A673 (cell line): ENCODE data around the gene SRSF5. TPM values are rescaled to one million over a fixed set of nuclear protein-coding genes. Genes with fewer than 3 reads are reported as not detected.

ENCODE experiments used
- BruUV-seq: library from RNA; stranded (reverse); fragments of 400-500 nt; replicated peaks from 2 replicates; lab custom pipeline; 2021; lab: Mats Ljungman, UMichigan
- CTCF ChIA-PET: fragments of 300-600 bp; sonication (Branson Sonifier 250); formaldehyde crosslinking; loops from one replicate; lab custom pipeline; 2022; ENCODE audit warnings: antibody characterized with exemption; lab: Charles Lee
- POLR2A ChIA-PET: fragments of 300-600 bp; sonication (Branson Sonifier 250); formaldehyde crosslinking; loops from one replicate; lab custom pipeline; 2022; ENCODE audit warnings: antibody characterized with exemption; ENCODE audit not compliant: low non-redundant PET; lab: Charles Lee
- DNase-seq: peaks from one replicate; pipeline ENCODE4 v3.0.0-alpha.2; 2015; ENCODE audit warnings: low spot score
- H3K27ac ChIP-seq: fragments of 200-600 bp; sonication (generic); 2 replicates; pipeline ENCODE4 v1.5.1; 2016; ENCODE audit warnings: mixed run types, low read depth, mild to moderate bottlenecking, mixed read lengths, antibody characterized with exemption, low read length; ENCODE audit not compliant: poor library complexity, severe bottlenecking
- H3K27me3 ChIP-seq: fragments of 200-600 bp; sonication (generic); replicated peaks from 2 replicates; pipeline ENCODE4 v1.6.1; 2017; ENCODE audit warnings: mixed run types, low read depth, mild to moderate bottlenecking, mixed read lengths, antibody characterized with exemption, low read length; ENCODE audit not compliant: insufficient read depth, poor library complexity
- H3K36me3 ChIP-seq: fragments of 200-600 bp; sonication (generic); 2 replicates; pipeline ENCODE4 v1.6.1; 2016; ENCODE audit warnings: mixed run types, mild to moderate bottlenecking, mixed read lengths, antibody characterized with exemption, low read length; ENCODE audit not compliant: insufficient read depth, poor library complexity, severe bottlenecking
- H3K4me1 ChIP-seq: fragments of 200-600 bp; sonication (generic); 2 replicates; pipeline ENCODE4 v1.6.1; 2017; ENCODE audit warnings: mixed run types, mild to moderate bottlenecking, mixed read lengths, antibody characterized with exemption, low read length; ENCODE audit not compliant: insufficient read depth, poor library complexity, severe bottlenecking
- H3K4me3 ChIP-seq: fragments of 200-600 bp; sonication (generic); 2 replicates; pipeline ENCODE4 v1.5.1; 2016; ENCODE audit warnings: low read depth, mixed run types, mild to moderate bottlenecking, mixed read lengths, low read length; ENCODE audit not compliant: poor library complexity, severe bottlenecking
- H3K9me3 ChIP-seq: fragments of 200-600 bp; sonication (generic); 2 replicates; pipeline ENCODE4 v1.6.1; 2016; ENCODE audit warnings: mixed run types, low read depth, mild to moderate bottlenecking, mixed read lengths, antibody characterized with exemption, low read length; ENCODE audit not compliant: poor library complexity, severe bottlenecking
- CTCF ChIP-seq: fragments of 300-800, 200-600 bp; sonication (generic); conservative IDR thresholded peaks from 2 replicates; pipeline ENCODE4 v1.5.1; 2017; ENCODE audit warnings: low read depth, mild to moderate bottlenecking, antibody characterized with exemption, low read length, moderate library complexity, mixed read lengths
- EZH2 ChIP-seq: fragments of 200-600 bp; sonication (generic); IDR thresholded peaks from 2 replicates; pipeline ENCODE4 v1.6.1; 2017; ENCODE audit warnings: borderline replicate concordance, low read depth, mild to moderate bottlenecking, mixed read lengths, antibody characterized with exemption, low read length; ENCODE audit not compliant: poor library complexity, severe bottlenecking
- intact Hi-C: fragments of 100-400 bp; cut with micrococcal nuclease; formaldehyde crosslinking; loops from one replicate; pipeline ENCODE4 v1.10.0; 2022; ENCODE audit not compliant: unreplicated experiment
- total RNA-seq: library from RNA; stranded (reverse); gene quantifications from 2 replicates; pipeline ENCODE4 v1.2.3, GENCODE V29; 2021

SRSF5 gene
- total RNA-seq, 1 experiment from 2014 or later: 324 TPM

- no peak for TF ChIP-seq CTCF
- TF ChIP-seq EZH2: no peak
- Histone ChIP-seq H3K27ac (no peak overlapping the region), H3K4me1 (peaks cover 2% of the 10 kb centered on the region), H3K9me3 (no peaks in the 10 kb centered on the region), H3K27me3 (no peaks in the 10 kb centered on the region), H3K4me3 (no peak overlapping the region), H3K36me3 (peaks cover 80% of the 10 kb centered on the region)
- DNase-seq: no peak
- POLR2A ChIA-PET: no interaction called here
- intact Hi-C loops: no loop called here
- CTCF ChIA-PET: no interaction called here
- BruUV-seq: no TSS peak
Measured at GRCh38 chr14:69775012-69775411, 8.1 kb downstream of the SRSF5 start.

- TF ChIP-seq CTCF: no peak
- TF ChIP-seq EZH2: no peak
- Histone ChIP-seq H3K27ac (no peak overlapping the region), H3K9me3 (no peaks in the 10 kb centered on the region), H3K27me3 (no peaks in the 10 kb centered on the region), H3K4me3 (no peak overlapping the region), H3K4me1 (no peaks in the 10 kb centered on the region), H3K36me3 (peaks cover 61% of the 10 kb centered on the region)
- POLR2A ChIA-PET: no interaction called here
- DNase-seq: no peak
- CTCF ChIA-PET: no interaction called here
- no TSS peak for BruUV-seq
- intact Hi-C loops: no loop called here
Measured at GRCh38 chr14:69776875-69777453, 10.0 kb downstream of the SRSF5 start.

- POLR2A ChIA-PET: no interaction called here
- CTCF ChIA-PET: no interaction called here
- H3K27ac ChIP-seq: no peak overlapping the region
- H3K4me3 ChIP-seq: no peak overlapping the region
- no peaks in the 10 kb centered on the region for H3K9me3 ChIP-seq
- peaks cover 40% of the 10 kb centered on the region for H3K36me3 ChIP-seq
- TF ChIP-seq EZH2 (no peak), CTCF (no peak)
- no TSS peak for BruUV-seq
- no peak for DNase-seq
- H3K4me1 ChIP-seq: no peaks in the 10 kb centered on the region
- intact Hi-C loops: no loop called here
- H3K27me3 ChIP-seq: no peaks in the 10 kb centered on the region
Measured at GRCh38 chr14:69779088-69779487, 12.1 kb downstream of the SRSF5 start.
